ENCODE results near the gene COL20A1. TPM values are rescaled to one million over a fixed set of nuclear protein-coding genes. Genes with fewer than 3 reads are reported as not detected.

The COL20A1 gene
- total RNA-seq, 1 donor from 2014 or later = 5.0 TPM

- Mint-ChIP-seq H3K4me1 (ENCODE audit: low read depth, unreplicated experiment) (peaks cover 3% of the 10 kb centered on the region), H3K4me3 (ENCODE audit: unreplicated experiment) (no peak overlapping the region), H3K27ac (ENCODE audit: unreplicated experiment) (no peak overlapping the region), H3K9me3 (ENCODE audit: unreplicated experiment) (no peaks in the 10 kb centered on the region), H3K36me3 (ENCODE audit: low read depth, unreplicated experiment) (no peaks in the 10 kb centered on the region), H3K27me3 (ENCODE audit: low read depth, unreplicated experiment) (peaks cover 8% of the 10 kb centered on the region)
- H3K4me3 ChIP-seq (ENCODE audit: insufficient read depth, low read depth, low read length) = no peak overlapping the region
- H3K4me2 ChIP-seq (ENCODE audit: low read length) = no peak overlapping the region
- H3K9ac ChIP-seq (ENCODE audit: low read length) = no peak overlapping the region
- H3K4me1 ChIP-seq (ENCODE audit: insufficient read depth, low read length) = no peaks in the 10 kb centered on the region
- FAIRE-seq (no peak), DNase-seq (ENCODE audit: low read depth) (no peak)
- H3K79me2 ChIP-seq (ENCODE audit: insufficient read depth, low read length) = no peaks in the 10 kb centered on the region
- H4K20me1 ChIP-seq (ENCODE audit: insufficient read depth, low read length) = peaks cover 5% of the 10 kb centered on the region
- TF ChIP-seq, protein P1, sequence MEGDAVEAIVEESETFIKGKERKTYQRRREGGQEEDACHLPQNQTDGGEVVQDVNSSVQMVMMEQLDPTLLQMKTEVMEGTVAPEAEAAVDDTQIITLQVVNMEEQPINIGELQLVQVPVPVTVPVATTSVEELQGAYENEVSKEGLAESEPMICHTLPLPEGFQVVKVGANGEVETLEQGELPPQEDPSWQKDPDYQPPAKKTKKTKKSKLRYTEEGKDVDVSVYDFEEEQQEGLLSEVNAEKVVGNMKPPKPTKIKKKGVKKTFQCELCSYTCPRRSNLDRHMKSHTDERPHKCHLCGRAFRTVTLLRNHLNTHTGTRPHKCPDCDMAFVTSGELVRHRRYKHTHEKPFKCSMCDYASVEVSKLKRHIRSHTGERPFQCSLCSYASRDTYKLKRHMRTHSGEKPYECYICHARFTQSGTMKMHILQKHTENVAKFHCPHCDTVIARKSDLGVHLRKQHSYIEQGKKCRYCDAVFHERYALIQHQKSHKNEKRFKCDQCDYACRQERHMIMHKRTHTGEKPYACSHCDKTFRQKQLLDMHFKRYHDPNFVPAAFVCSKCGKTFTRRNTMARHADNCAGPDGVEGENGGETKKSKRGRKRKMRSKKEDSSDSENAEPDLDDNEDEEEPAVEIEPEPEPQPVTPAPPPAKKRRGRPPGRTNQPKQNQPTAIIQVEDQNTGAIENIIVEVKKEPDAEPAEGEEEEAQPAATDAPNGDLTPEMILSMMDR (IDR thresholded peaks at IDR 0.05; ENCODE audit: insufficient read depth, low read depth, low read length) = no peak
- TF ChIP-seq EZH2 (IDR thresholded peaks at IDR 0.05; ENCODE audit: insufficient read depth, low read length) = no peak
- H3K9me3 ChIP-seq (ENCODE audit: insufficient read depth, low read depth, low read length) = no peaks in the 10 kb centered on the region
- no peaks in the 10 kb centered on the region for H3K36me3 ChIP-seq (ENCODE audit: insufficient read depth, low read length)
- H2AFZ ChIP-seq (ENCODE audit: low read depth, low read length) = no peak overlapping the region
- H3K27ac ChIP-seq (ENCODE audit: low read depth, low read length) = no peak overlapping the region
- peaks cover 2% of the 10 kb centered on the region for H3K27me3 ChIP-seq (ENCODE audit: insufficient read depth, low read length)
Observed at GRCh38 chr20:63312273-63312672, 19.3 kb downstream of the COL20A1 start.

- no peaks in the 10 kb centered on the region for H3K79me2 ChIP-seq (ENCODE audit: insufficient read depth, low read length)
- H3K4me2 ChIP-seq (ENCODE audit: low read length) = no peak overlapping the region
- Mint-ChIP-seq H3K4me3 (ENCODE audit: unreplicated experiment) (no peak overlapping the region), H3K9me3 (ENCODE audit: unreplicated experiment) (no peaks in the 10 kb centered on the region), H3K4me1 (ENCODE audit: low read depth, unreplicated experiment) (peaks cover 3% of the 10 kb centered on the region), H3K27ac (ENCODE audit: unreplicated experiment) (no peak overlapping the region), H3K27me3 (ENCODE audit: low read depth, unreplicated experiment) (peaks cover 8% of the 10 kb centered on the region), H3K36me3 (ENCODE audit: low read depth, unreplicated experiment) (no peaks in the 10 kb centered on the region)
- peaks cover 5% of the 10 kb centered on the region for H4K20me1 ChIP-seq (ENCODE audit: insufficient read depth, low read length)
- DNase-seq (ENCODE audit: low read depth) (no peak), FAIRE-seq (no peak)
- no peak overlapping the region for H3K4me3 ChIP-seq (ENCODE audit: insufficient read depth, low read depth, low read length)
- H3K27ac ChIP-seq (ENCODE audit: low read depth, low read length) = no peak overlapping the region
- H3K4me1 ChIP-seq (ENCODE audit: insufficient read depth, low read length) = no peaks in the 10 kb centered on the region
- H3K27me3 ChIP-seq (ENCODE audit: insufficient read depth, low read length) = peaks cover 2% of the 10 kb centered on the region
- H3K9ac ChIP-seq (ENCODE audit: low read length) = no peak overlapping the region
- TF ChIP-seq, protein P1 (IDR thresholded peaks at IDR 0.05; ENCODE audit: insufficient read depth, low read depth, low read length) = no peak
- TF ChIP-seq EZH2 (IDR thresholded peaks at IDR 0.05; ENCODE audit: insufficient read depth, low read length) = no peak
- H2AFZ ChIP-seq (ENCODE audit: low read depth, low read length) = no peak overlapping the region
- H3K9me3 ChIP-seq (ENCODE audit: insufficient read depth, low read depth, low read length) = no peaks in the 10 kb centered on the region
- H3K36me3 ChIP-seq (ENCODE audit: insufficient read depth, low read length) = no peaks in the 10 kb centered on the region
Observed at GRCh38 chr20:63312690-63313348, 19.8 kb downstream of the COL20A1 start.

DNA sequence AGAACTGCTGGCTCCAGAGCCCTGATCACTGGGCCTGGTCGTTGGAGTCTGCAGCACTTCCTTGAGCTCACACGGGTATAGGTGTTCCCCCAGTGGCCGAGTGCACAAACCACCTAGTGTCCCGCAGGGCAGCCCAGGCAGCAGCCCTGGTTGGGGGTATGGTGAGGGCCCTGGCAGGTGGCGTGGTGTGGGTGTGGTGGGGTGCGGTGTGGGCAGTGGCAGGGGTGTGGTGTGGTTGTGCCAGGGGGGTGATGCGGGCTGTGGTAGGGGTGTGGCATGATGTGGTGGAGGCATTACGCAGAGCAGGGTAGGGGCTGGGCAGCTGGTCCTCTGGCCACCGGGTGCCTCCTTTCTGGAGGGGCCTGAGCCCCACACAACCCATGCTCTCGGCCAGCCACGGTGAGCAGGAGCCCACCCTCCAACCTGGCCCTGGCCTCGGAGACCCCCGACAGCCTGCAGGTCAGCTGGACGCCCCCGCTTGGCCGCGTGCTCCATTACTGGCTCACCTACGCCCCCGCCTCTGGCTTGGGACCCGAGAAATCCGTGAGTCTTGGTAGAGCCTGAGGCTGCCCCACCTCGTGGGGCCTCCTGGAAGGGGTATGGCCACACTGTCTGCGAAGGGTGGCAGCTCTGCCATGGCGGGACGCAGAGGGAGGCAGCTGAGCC lies 20.5 kb downstream of the COL20A1 start:
- H3K27ac Mint-ChIP-seq (ENCODE audit: unreplicated experiment) = no peak overlapping the region

More for the DNA sequence above, 20.5 kb downstream of the COL20A1 start:
- H3K4me2 ChIP-seq (ENCODE audit: low read length) = no peak overlapping the region
- no peaks in the 10 kb centered on the region for H3K36me3 ChIP-seq (ENCODE audit: insufficient read depth, low read length)
- H2AFZ ChIP-seq (ENCODE audit: low read depth, low read length) = no peak overlapping the region
- DNase-seq (ENCODE audit: low read depth) = no peak
- peaks cover 3% of the 10 kb centered on the region for H3K4me1 Mint-ChIP-seq (ENCODE audit: low read depth, unreplicated experiment)
- peaks cover 5% of the 10 kb centered on the region for H4K20me1 ChIP-seq (ENCODE audit: insufficient read depth, low read length)
- H3K4me3 Mint-ChIP-seq (ENCODE audit: unreplicated experiment) = no peak overlapping the region
- no peaks in the 10 kb centered on the region for H3K9me3 Mint-ChIP-seq (ENCODE audit: unreplicated experiment)
- H3K9me3 ChIP-seq (ENCODE audit: insufficient read depth, low read depth, low read length) = no peaks in the 10 kb centered on the region
- no peak for FAIRE-seq
- no peaks in the 10 kb centered on the region for H3K36me3 Mint-ChIP-seq (ENCODE audit: low read depth, unreplicated experiment)
- no peak overlapping the region for H3K9ac ChIP-seq (ENCODE audit: low read length)
- H3K27ac ChIP-seq (ENCODE audit: low read depth, low read length) = no peak overlapping the region
- H3K4me1 ChIP-seq (ENCODE audit: insufficient read depth, low read length) = no peaks in the 10 kb centered on the region
- TF ChIP-seq, protein P1 (IDR thresholded peaks at IDR 0.05; ENCODE audit: insufficient read depth, low read depth, low read length) = no peak
- no peak for TF ChIP-seq EZH2 (IDR thresholded peaks at IDR 0.05; ENCODE audit: insufficient read depth, low read length)
- H3K27me3 Mint-ChIP-seq (ENCODE audit: low read depth, unreplicated experiment) = peaks cover 8% of the 10 kb centered on the region
- H3K4me3 ChIP-seq (ENCODE audit: insufficient read depth, low read depth, low read length) = no peak overlapping the region
- peaks cover 2% of the 10 kb centered on the region for H3K27me3 ChIP-seq (ENCODE audit: insufficient read depth, low read length)
- H3K79me2 ChIP-seq (ENCODE audit: insufficient read depth, low read length) = no peaks in the 10 kb centered on the region
